GM19468 (cell line): Measurements from ENCODE around the gene LAIR2.
"Not testable (repeated sequence)": the region's sequence is repeated elsewhere in the genome, so short reads cannot be mapped to it uniquely, and the experiment has no call there.

Source experiments
- ATAC-seq: cut with Tn5 transposase; IDR thresholded peaks from one replicate; pipeline ENCODE4 v1.9.1; 2021; ENCODE audit warnings: mild to moderate bottlenecking, moderate library complexity, moderate number of reproducible peaks; ENCODE audit not compliant: unreplicated experiment; ENCODE audit errors: extremely low read depth

Gene LAIR2

GRCh38 chr19:54464044-54464629 lies 38.5 kb upstream of the LAIR2 start:
- ATAC-seq, result peak; percentile 43

DNA sequence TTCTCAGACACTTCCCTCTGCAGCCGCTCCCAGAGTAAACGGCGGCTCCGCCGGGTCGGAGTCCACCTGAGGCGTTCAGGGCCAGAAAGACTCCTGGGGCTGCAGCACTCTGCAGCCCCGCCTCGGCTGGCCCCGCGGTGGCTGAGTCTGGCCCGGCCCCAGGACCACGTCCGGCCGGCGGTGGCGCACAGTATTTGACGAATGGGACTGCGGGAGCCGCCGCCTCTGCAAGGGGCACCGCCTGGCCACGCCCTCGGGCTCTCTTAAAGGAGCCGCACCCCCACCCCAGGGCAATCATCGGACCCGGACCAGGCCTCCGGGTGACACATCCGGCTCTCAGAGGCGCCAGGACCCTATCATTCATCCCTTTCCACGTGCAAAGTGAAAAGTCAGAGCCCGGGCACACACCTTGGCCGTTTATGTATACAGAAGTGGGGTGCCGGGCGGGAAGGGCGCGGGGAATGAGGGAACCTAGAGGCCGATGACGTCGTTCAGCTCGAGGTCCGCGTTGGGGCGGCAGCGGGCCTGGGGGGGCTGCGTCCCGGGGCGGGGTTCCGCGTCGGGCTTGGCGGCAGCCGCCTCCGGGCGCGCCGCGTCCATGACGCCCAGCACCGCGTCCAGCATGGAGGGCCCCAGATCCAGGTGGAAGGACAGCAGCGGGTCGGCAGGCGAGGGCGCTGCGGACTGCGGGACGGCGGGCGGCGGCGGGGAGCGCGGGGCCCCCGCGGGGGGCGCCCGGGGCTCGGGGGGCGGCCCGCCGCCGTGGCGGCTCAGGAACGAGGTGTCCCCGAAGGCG lies 37.8 kb upstream of the LAIR2 start:
- peak; percentile 22 for ATAC-seq

DNA sequence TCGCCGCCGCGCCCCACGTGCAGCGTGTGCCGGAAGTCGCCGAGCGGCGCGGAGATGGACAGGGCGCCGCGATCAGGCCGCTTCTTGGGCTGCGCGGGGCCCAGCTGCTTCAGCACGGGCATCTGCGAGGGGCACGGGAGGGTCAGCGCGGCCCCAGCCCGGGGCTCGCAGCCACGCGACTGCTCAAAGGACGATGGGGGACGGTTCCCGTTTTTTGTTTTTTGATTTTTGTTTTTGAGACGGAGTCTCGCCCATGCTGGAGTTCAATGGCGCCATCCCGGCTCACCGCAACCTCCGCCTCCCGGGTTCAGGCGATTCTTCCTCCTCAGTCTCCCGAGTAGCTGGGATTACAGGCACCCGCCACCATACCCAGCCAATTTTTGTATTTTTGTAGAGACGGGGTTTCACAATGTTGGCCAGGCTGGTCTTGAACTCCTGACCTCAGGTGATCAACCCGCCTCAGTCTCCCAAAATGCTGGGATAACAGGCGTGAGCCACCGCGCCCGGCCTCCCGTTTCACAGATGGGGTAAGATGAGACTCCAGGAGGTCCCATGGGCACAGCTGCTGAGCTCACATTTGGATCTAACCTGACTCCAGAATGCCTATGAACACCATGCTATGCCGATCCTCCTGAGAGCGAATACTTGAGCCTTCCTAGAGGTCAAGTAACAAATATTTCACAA lies 37.1 kb upstream of the LAIR2 start:
- ATAC-seq, result no peak

DNA sequence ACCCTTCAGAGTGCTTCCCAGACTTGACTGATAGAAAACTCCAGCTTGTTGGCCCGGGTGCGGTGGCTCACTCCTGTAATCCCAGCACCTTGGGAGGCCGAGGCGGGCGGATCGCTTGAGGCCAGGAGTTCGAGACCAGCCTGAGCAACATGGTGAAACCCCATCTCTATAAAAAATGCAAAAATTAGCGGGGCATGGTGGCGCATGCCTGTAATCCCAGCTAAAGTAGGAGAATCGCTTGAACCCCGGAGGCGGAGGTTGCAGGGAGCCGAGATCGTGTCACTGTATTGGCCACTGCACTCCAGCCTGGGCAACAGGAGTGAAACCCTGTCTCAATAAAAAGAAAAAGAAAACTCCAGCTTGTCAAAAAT lies 36.5 kb upstream of the LAIR2 start:
- ATAC-seq, result not testable (repeated sequence)

GRCh38 chr19:54469496-54469934 lies 33.1 kb upstream of the LAIR2 start:
- no peak for ATAC-seq

DNA sequence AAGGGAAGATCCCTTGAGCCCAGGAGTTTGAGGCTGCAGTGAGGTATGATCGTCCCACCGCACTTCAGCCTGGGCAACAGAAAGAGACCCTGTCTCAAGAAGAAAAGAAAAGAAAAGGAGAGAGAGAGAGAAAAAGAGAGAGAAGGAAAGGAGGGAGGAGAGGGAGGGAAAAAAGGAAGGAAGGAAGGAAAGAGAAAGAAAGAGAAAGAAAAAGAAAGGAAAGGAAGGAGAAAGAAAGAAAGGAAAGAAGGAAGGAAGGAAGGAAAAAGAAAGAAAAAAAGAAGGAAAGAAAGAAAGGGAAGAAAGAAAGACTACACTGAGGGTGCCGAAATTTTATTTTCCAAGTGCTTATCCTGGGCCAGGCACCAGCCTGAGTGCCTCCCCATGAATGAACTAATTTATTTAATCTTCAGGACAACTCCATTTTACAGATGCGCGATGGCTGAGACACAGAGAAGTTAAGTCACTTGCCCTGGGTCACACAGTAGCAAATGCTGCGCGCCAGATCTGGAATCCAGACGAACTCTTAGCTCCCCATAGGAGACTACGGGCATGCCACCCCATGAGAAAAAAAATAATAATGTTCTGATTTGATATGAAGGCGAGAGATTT lies 32.2 kb upstream of the LAIR2 start:
- ATAC-seq, result no peak

DNA sequence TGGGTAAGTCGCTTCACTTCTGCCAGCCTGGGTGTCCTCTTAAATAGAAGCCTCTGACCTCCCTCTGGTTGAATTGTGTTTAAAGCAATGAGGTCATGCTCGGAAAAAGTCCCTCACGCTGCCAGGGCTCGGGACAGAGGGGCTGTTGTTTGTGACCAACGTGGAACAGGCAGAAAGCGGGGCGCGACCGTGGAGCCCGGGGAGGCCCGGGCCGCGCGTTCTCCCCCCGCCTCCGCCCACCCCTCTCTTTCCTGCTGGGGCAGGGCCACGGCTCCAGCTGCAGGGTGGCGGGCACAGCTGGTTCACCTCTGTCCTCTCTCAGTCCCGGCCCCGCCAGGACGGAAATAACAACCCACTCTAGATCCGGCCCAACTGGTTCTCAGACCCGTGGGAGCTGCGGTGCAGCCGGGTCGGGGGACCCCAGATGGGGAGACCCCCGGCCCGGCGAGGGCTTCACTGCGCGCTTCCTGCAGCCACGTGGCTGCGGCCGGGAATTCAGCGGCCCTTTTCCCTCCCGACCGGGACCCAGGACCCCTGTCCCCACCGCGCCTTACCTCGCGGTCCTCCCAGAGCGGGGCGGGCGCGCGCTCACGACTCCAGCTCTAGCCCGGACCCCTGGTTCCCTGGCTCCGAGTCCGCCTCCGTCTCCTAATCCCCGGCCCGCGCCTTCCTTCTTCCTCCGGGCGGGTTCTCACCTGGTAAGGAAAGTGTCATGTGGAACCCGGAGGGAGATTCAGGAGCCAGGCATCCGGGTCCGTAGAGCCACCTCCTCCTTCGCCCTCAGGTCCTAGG lies 31.4 kb upstream of the LAIR2 start:
- ATAC-seq, result no peak

DNA sequence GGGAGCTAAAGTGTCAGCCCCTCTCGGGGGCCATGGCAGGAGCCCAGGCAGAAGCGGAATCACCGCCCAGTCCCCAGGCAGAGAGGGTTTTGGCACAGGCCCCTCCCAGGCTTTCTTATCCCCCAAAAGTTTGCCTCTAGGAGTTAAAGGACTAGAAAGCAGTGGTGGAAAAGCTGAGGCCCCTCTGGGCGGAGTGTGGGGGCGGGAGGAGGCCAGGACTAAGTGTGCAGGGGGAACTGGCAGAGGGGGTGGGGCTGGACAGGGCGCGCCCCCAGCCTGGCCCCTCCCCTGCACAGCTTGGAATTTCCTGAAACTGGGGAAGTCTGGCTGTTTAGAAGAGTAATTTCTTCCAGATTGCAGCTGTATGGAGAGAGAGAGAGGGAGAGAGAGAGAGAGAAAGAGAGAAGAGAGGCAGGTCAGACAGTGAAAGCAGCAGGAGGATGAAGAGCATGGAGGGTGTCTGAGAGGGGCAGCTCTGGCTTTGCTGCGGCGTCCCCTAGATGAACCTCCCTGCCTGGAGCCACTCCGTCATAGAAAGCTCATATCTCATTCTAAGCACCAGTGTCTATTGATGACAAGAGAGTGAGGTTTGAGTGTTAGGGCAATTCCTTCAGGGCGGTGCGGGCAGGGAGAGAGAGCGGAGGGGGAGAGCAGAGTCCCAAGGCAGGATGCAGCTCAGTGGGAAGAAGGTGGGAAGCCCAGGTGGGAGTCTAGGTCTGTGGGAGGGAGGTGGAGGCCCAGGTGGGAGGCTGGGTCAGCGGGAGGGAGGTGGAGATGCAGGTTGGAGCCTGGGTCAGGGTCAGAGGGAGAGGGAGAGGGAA lies 29.4 kb upstream of the LAIR2 start, which contains the start of gene CDC42EP5:
Gene CDC42EP5, minus strand, starts transcription at position 226 of the 821 bp plus-strand sequence. CDS start 7,749 bp downstream, outside the sequence.
- no peak for ATAC-seq

DNA sequence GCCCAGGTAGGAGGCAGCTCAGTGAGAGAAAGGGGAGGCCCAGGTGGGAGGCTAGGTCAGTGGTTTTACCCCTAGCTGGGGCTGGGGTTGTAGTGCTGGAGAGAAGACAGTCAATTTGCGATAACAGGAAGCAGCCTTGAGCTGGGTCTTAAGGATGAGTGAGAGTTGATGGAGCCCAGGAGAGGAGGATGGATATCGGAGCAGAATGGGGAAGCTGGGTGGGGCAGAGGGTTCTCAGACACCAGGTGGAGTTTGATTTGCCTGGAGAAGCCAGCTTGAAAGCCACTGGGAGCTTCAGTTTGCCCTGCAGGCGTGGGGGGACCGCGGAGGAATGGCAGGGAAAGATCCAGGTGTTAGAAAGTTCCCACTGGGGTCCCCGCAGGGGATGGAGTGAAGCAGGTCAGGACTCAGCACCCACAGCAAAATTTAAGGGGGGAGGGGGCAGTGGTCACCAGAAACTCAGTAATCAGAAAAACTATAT lies 28.7 kb upstream of the LAIR2 start:
- no peak for ATAC-seq

GRCh38 chr19:54475706-54476105 lies 26.9 kb upstream of the LAIR2 start:
- ATAC-seq, result no peak

DNA sequence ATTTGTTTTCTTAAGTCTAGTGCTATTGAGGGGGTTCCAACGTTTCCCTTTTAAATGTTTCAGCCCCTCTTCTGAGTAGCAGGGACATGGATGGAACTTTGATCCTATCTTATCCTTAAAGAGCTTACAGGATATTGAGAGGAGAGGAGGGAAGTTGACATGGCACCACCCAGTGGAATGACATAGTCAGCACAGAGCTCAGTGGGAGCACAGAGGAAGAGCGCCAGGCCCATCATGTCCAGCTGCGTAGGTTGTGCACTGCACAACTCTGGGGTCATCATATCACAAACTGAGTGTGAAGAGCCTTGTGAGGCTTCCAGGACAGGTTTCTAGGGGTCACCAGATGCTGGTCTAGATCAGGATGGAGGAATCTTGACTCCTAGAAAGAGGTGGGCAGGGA lies 25.0 kb upstream of the LAIR2 start:
- no peak for ATAC-seq

GRCh38 chr19:54478677-54479266 lies 23.9 kb upstream of the LAIR2 start:
- no peak for ATAC-seq

DNA sequence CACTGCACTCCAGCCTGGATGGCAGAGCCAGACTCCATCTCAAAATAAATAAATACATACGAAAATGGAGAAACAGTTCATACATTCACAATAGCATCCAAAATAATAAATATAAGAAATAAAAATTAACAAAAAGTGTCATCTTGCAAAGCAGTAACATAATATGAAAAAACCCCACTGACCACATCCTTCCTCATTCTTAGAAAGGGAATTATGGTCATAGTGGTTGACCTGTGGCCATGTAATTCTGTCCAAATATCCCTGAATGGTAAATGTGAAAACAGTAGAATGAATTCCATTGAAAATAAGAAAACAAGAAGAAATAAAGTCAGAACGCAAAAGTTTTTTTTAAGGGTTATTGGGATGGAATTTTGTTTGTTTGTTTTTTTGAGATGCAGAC lies 22.6 kb upstream of the LAIR2 start:
- ATAC-seq, result no peak

GRCh38 chr19:54481326-54481930 lies 21.2 kb upstream of the LAIR2 start:
- ATAC-seq, result no peak

GRCh38 chr19:54482889-54483288 lies 19.7 kb upstream of the LAIR2 start:
- ATAC-seq, result no peak

GRCh38 chr19:54484451-54484850 lies 18.2 kb upstream of the LAIR2 start:
- ATAC-seq, result no peak

DNA sequence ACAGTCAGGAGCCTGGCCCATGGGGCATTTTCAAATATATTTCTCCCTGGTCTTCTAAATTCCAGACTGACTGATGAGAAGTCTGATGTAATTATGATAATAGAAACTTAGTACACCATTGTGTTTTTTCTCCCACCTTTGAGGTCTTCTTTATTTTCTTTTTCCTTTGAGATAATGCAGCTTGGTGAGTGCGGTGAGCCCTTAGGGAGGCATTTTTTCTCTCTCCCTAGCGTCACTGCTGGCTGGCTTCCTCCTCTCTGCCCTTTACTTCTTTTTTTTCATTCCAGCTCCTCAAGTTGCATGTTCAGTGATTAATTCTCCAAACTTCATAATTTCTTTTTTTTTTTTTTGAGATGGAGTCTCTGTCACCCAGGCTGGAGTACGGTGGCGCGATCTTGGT lies 16.8 kb upstream of the LAIR2 start:
- ATAC-seq, result no peak

DNA sequence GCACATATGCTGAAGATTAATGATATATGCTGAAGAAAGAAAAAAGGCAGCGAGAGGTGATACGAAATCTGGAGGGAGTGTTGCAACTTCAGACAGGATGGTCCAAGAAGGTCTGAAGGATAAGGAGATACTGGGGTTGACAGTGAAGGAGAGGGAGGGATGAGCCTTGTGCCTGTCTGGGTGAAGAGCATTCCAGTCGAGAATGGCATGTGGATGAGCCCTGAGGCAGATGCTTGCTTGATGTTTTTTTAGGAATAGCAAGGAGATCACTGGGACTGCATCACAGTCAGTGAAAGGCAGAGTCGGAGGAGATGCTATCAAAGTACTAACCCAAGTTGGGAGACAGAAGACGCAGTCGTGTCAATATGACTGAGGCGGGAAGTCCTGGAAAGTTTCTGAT lies 13.3 kb upstream of the LAIR2 start:
- no peak for ATAC-seq
